Astrocyte (in vitro differentiated cells and primary cell): ENCODE data around the gene PRDM12. TPM values are rescaled to one million over a fixed set of nuclear protein-coding genes. Genes with fewer than 3 reads are reported as not detected.
A peak's percentile ranks its signal among the peaks of the same experiment; 100 is the strongest.

ENCODE experiments used
- DNase-seq: peaks from one replicate; pipeline ENCODE4 v3.0.0-alpha.2; 2010; ENCODE audit warnings: low read depth
- FAIRE-seq: peaks from 2 replicates; lab custom pipeline; 2011; peaks lifted over from hg19 to GRCh38; lab: Jason Lieb, UNC
- H2AFZ ChIP-seq: 2 replicates; pipeline ENCODE4 v1.6.0; 2012; ENCODE audit warnings: low read depth, low read length, inconsistent platforms
- H3K27ac ChIP-seq: 2 replicates; pipeline ENCODE4 v1.5.1; 2011; ENCODE audit warnings: low read depth, low read length, inconsistent platforms
- H3K27me3 ChIP-seq: 2 replicates; pipeline ENCODE4 v1.6.0; 2011; ENCODE audit warnings: low read length, inconsistent platforms; ENCODE audit not compliant: insufficient read depth
- H3K36me3 ChIP-seq: 2 replicates; pipeline ENCODE4 v1.5.1; 2011; ENCODE audit warnings: low read length, inconsistent platforms; ENCODE audit not compliant: insufficient read depth
- H3K4me1 ChIP-seq: 2 replicates; pipeline ENCODE4 v1.5.1; 2011; ENCODE audit warnings: low read length, inconsistent platforms; ENCODE audit not compliant: insufficient read depth
- H3K4me2 ChIP-seq: 2 replicates; pipeline ENCODE4 v1.6.0; 2012; ENCODE audit warnings: low read length, inconsistent platforms
- H3K4me3 ChIP-seq: 2 replicates; pipeline ENCODE4 v1.5.1; 2011; ENCODE audit warnings: low read depth, mild to moderate bottlenecking, low read length, inconsistent platforms; ENCODE audit not compliant: insufficient read depth
- H3K79me2 ChIP-seq: 2 replicates; pipeline ENCODE4 v1.6.0; 2012; ENCODE audit warnings: mild to moderate bottlenecking, low read length, inconsistent platforms; ENCODE audit not compliant: insufficient read depth
- H3K9ac ChIP-seq: 2 replicates; pipeline ENCODE4 v1.6.0; 2012; ENCODE audit warnings: mild to moderate bottlenecking, low read length, inconsistent platforms
- H3K9me3 ChIP-seq: 2 replicates; pipeline ENCODE4 v1.5.1; 2012; ENCODE audit warnings: low read depth, mild to moderate bottlenecking, low read length, inconsistent platforms; ENCODE audit not compliant: insufficient read depth
- H4K20me1 ChIP-seq: 2 replicates; pipeline ENCODE4 v1.6.0; 2012; ENCODE audit warnings: low read length, inconsistent platforms; ENCODE audit not compliant: insufficient read depth
- H3K27ac Mint-ChIP-seq: one replicate; pipeline ENCODE4 v1.8.0; 2021; ENCODE audit warnings: mild to moderate bottlenecking, mixed read lengths; ENCODE audit not compliant: unreplicated experiment
- H3K27me3 Mint-ChIP-seq: one replicate; pipeline ENCODE4 v1.8.0; 2021; ENCODE audit warnings: low read depth, mixed read lengths; ENCODE audit not compliant: unreplicated experiment
- H3K36me3 Mint-ChIP-seq: one replicate; pipeline ENCODE4 v1.8.0; 2021; ENCODE audit warnings: low read depth, mixed read lengths; ENCODE audit not compliant: unreplicated experiment
- H3K4me1 Mint-ChIP-seq: one replicate; pipeline ENCODE4 v1.8.0; 2021; ENCODE audit warnings: low read depth, mixed read lengths; ENCODE audit not compliant: unreplicated experiment
- H3K4me3 Mint-ChIP-seq: one replicate; pipeline ENCODE4 v1.8.0; 2021; ENCODE audit warnings: mild to moderate bottlenecking, moderate library complexity, mixed read lengths; ENCODE audit not compliant: unreplicated experiment
- H3K9me3 Mint-ChIP-seq: one replicate; pipeline ENCODE4 v1.8.0; 2021; ENCODE audit warnings: mild to moderate bottlenecking, mixed read lengths; ENCODE audit not compliant: unreplicated experiment
- EZH2 ChIP-seq: IDR thresholded peaks from 2 replicates; pipeline ENCODE4 v1.6.1; 2012; ENCODE audit warnings: mild to moderate bottlenecking, low read length, inconsistent platforms; ENCODE audit not compliant: insufficient read depth
- total RNA-seq: library from RNA; stranded (reverse); gene quantifications from 2 replicates; pipeline ENCODE4 v1.2.1, GENCODE V29; 2021
- TF ChIP-seq, protein P1 (sequence below): IDR thresholded peaks from 2 replicates; pipeline ENCODE4 v1.5.1; 2011; ENCODE audit warnings: low read depth, mild to moderate bottlenecking, inconsistent platforms, low read length, moderate library complexity; ENCODE audit not compliant: insufficient read depth

Gene PRDM12
- total RNA-seq, 1 donor from 2014 or later: 0.23 TPM

DNA sequence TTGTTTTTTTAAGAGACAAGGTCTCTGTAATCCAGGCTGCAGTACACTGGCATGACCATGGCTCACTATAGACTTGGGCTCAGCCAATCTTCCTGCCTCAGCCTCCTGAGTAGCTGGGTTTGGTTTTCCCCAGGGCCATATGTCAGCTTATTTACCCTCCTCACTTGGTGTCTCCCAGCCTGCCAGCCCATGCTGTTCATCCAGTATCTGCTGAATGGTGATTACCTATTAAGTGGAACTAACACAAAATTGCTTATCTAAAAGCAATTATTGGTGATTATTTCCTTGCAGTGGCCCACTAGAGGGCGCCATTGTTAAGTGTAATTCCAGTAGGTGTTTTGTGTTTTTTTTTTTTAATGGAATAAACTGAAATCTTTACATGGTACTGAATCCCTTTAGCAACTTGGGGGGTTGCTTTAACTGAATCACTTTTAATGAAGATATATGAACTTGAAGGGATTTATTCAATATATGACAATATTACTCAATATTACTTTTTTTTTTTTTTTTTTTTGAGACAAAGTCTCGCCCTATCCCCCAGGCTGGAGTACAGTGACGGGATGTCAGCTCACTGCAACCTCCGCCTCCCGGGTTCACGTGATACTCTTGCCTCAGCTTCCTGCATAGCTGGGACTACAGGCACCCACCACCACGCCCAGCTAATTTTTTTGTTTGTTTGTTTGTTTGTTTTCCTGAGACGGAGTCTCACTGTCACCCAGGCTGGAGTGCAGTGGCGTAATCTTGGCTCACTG is 43.0 kb downstream of the PRDM12 start:
- DNase-seq (peak; percentile 32), FAIRE-seq (no peak)
- Histone ChIP-seq H3K9me3 (no peaks in the 10 kb centered on the region), H3K4me3 (no peak overlapping the region), H3K79me2 (no peaks in the 10 kb centered on the region), H3K4me1 (no peaks in the 10 kb centered on the region), H3K27ac (no peak overlapping the region), H3K27me3 (no peaks in the 10 kb centered on the region), H2AFZ (no peak overlapping the region), H3K9ac (no peak overlapping the region), H3K4me2 (no peak overlapping the region), H4K20me1 (peaks cover 14% of the 10 kb centered on the region), H3K36me3 (peaks cover 23% of the 10 kb centered on the region)
- TF ChIP-seq, protein P1, sequence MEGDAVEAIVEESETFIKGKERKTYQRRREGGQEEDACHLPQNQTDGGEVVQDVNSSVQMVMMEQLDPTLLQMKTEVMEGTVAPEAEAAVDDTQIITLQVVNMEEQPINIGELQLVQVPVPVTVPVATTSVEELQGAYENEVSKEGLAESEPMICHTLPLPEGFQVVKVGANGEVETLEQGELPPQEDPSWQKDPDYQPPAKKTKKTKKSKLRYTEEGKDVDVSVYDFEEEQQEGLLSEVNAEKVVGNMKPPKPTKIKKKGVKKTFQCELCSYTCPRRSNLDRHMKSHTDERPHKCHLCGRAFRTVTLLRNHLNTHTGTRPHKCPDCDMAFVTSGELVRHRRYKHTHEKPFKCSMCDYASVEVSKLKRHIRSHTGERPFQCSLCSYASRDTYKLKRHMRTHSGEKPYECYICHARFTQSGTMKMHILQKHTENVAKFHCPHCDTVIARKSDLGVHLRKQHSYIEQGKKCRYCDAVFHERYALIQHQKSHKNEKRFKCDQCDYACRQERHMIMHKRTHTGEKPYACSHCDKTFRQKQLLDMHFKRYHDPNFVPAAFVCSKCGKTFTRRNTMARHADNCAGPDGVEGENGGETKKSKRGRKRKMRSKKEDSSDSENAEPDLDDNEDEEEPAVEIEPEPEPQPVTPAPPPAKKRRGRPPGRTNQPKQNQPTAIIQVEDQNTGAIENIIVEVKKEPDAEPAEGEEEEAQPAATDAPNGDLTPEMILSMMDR: peak; percentile 77
- TF ChIP-seq EZH2: no peak
- no peaks in the 10 kb centered on the region for H3K9me3 Mint-ChIP-seq
- no peak overlapping the region for H3K27ac Mint-ChIP-seq
- H3K4me1 Mint-ChIP-seq: no peaks in the 10 kb centered on the region
- no peak overlapping the region for H3K4me3 Mint-ChIP-seq
- H3K27me3 Mint-ChIP-seq: no peaks in the 10 kb centered on the region
- peaks cover 10% of the 10 kb centered on the region for H3K36me3 Mint-ChIP-seq

DNA sequence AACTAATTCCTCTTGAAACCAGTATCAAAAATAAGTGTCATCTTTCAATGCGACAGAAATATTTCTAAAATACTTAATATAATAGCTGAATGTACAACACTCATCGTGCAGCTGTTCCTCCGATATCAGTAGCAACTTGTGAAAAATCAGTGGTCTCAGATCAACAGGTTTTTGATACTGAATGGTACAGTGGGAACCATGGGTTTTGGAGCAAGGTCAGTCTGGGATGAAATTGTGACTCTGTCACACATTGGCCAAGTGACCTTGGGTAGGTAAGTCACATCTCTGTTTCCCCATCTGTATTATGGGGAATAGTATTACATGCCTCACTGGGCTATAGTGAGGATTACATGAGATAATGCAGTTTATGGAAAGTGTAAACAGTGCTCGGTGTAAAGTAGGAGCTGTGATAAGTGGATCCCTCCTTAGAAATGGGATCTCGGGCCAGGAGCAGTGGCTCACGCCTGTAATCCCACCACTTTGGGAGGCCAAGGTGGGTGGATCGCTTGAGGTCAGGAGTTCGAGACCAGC is 46.5 kb downstream of the PRDM12 start:
- peaks cover 2% of the 10 kb centered on the region for H3K9me3 Mint-ChIP-seq
- H3K4me3 ChIP-seq: no peak overlapping the region
- H3K9ac ChIP-seq: no peak overlapping the region
- H3K27me3 ChIP-seq: no peaks in the 10 kb centered on the region
- peaks cover 3% of the 10 kb centered on the region for H3K36me3 ChIP-seq
- DNase-seq: no peak
- H3K4me2 ChIP-seq: no peak overlapping the region
- H3K4me1 ChIP-seq: peaks cover 7% of the 10 kb centered on the region
- FAIRE-seq: no peak
- H3K79me2 ChIP-seq: peaks cover 30% of the 10 kb centered on the region
- H3K9me3 ChIP-seq: no peaks in the 10 kb centered on the region
- H3K4me1 Mint-ChIP-seq: peaks cover 7% of the 10 kb centered on the region
- no peak overlapping the region for H3K4me3 Mint-ChIP-seq
- H3K27me3 Mint-ChIP-seq: no peaks in the 10 kb centered on the region
- H3K27ac Mint-ChIP-seq: peak overlapping the region; percentile 0
- H3K36me3 Mint-ChIP-seq: peaks cover 2% of the 10 kb centered on the region
- no peak overlapping the region for H3K27ac ChIP-seq
- peaks cover 27% of the 10 kb centered on the region for H4K20me1 ChIP-seq
- TF ChIP-seq EZH2: no peak
- TF ChIP-seq, protein P1: no peak
- H2AFZ ChIP-seq: no peak overlapping the region

DNA sequence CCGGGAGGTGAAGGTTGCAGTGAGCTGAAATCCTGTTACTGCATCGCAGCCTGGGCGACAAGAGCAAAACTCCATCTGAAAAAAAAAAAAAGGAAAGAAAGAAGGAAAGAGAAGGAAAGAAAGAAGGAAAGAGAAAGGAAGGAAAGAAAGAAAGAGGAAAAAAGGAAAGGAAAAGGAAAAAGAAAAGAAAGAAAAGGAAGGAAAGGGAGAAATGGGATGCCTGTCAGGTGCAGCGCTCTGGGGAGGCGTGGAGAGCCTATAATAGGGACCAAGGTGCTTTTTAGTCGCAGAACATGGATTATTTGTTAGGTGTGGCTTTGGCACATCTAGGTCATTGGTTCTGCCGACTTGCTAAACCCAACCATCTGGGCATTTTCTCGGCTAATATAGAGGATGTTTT is 47.1 kb downstream of the PRDM12 start:
- Histone ChIP-seq H2AFZ (no peak overlapping the region), H3K79me2 (peaks cover 36% of the 10 kb centered on the region), H3K9me3 (no peaks in the 10 kb centered on the region), H3K27ac (no peak overlapping the region), H3K4me3 (no peak overlapping the region), H4K20me1 (peaks cover 32% of the 10 kb centered on the region), H3K9ac (no peak overlapping the region), H3K4me1 (peaks cover 8% of the 10 kb centered on the region), H3K36me3 (no peaks in the 10 kb centered on the region), H3K4me2 (no peak overlapping the region), H3K27me3 (no peaks in the 10 kb centered on the region)
- Mint-ChIP-seq H3K4me3 (no peak overlapping the region), H3K27ac (peak overlapping the region; percentile 0), H3K36me3 (no peaks in the 10 kb centered on the region), H3K9me3 (peaks cover 2% of the 10 kb centered on the region), H3K4me1 (peaks cover 11% of the 10 kb centered on the region), H3K27me3 (no peaks in the 10 kb centered on the region)
- DNase-seq (no peak), FAIRE-seq (no peak)
- TF ChIP-seq EZH2: no peak
- TF ChIP-seq, protein P1: no peak
